HepG2 (cell line): ENCODE results near the gene FLYWCH1. TPM values are rescaled to one million over a fixed set of nuclear protein-coding genes. Genes with fewer than 3 reads are reported as not detected.
A peak's percentile ranks its signal among the peaks of the same experiment; 100 is the strongest.

Experiments used
- ATAC-seq: fragments of 200-7000 bp; cut with Tn5 transposase; 3 replicates; pipeline ENCODE4 v1.9.1; 2020; ENCODE audit warnings: mild to moderate bottlenecking, moderate library complexity
- BruUV-seq: library from RNA; stranded (reverse); fragments of 400-500 nt; replicated peaks from 2 replicates; lab custom pipeline; 2021; lab: Mats Ljungman, UMichigan
- CTCF ChIA-PET: fragments of 300-600 bp; formaldehyde crosslinking; extraction: SDS; loops from one replicate; lab custom pipeline; 2021; ENCODE audit warnings: low total read pairs, inconsistent platforms, low intra/inter-chr PET ratio; lab: Yijun Ruan, JAX
- POLR2A ChIA-PET: fragments of 350-600 bp; sonication (Branson Sonifier 250); formaldehyde crosslinking; loops from one replicate; lab custom pipeline; 2020; ENCODE audit warnings: antibody characterized with exemption, inconsistent platforms; lab: Yijun Ruan, JAX
- DNase-seq: peaks from one replicate; pipeline ENCODE4 v3.0.0-alpha.2; 2015; ENCODE audit warnings: low spot score
- FAIRE-seq: peaks from 3 replicates; lab custom pipeline; 2011; peaks lifted over from hg19 to GRCh38; lab: Jason Lieb, UNC
- H2AFZ ChIP-seq: one replicate; pipeline ENCODE4 v1.6.1; 2011; ENCODE audit warnings: low read length, inconsistent platforms
- H3K27ac ChIP-seq: fragments of 300-600 bp; 3 replicates; pipeline ENCODE4 v1.8.0; 2011; ENCODE audit warnings: mixed run types, mild to moderate bottlenecking, mixed read lengths, low read length, inconsistent platforms; ENCODE audit not compliant: insufficient read depth; ENCODE audit errors: extremely low read length
- H3K27me3 ChIP-seq, 2 experiments: fragments of 200-600 bp in 1 of 2; 2 replicates in 1 of 2; 3 replicates in 1 of 2; pipeline versions ENCODE4 v1.6.0 to v1.8.0; 2011; ENCODE audit warnings: low read length in 2 of 2, mild to moderate bottlenecking in 2 of 2, moderate library complexity in 2 of 2, inconsistent platforms in 1 of 2; ENCODE audit not compliant: insufficient read depth in 2 of 2, control insufficient read depth in 1 of 2
- H3K36me3 ChIP-seq, 2 experiments: fragments of 200-600 bp in 1 of 2; replicated peaks in 1 of 2; 2 replicates in 1 of 2; 3 replicates in 1 of 2; pipeline versions ENCODE4 v1.5.1 to v1.8.0; 2011; ENCODE audit warnings: low read length in 2 of 2, inconsistent platforms in 1 of 2; ENCODE audit not compliant: insufficient read depth in 2 of 2, control insufficient read depth in 1 of 2
- H3K4me1 ChIP-seq: 2 replicates; pipeline ENCODE4 v1.5.1; 2012; ENCODE audit warnings: low read length, inconsistent platforms; ENCODE audit not compliant: insufficient read depth
- H3K4me2 ChIP-seq: 2 replicates; pipeline ENCODE4 v1.6.0; 2011; ENCODE audit warnings: low read depth, low read length, inconsistent platforms
- H3K4me3 ChIP-seq, 3 experiments: fragments of 200-600 bp in 1 of 3; sonication (generic), shearing (Covaris generic) in 1 of 3; replicated peaks in 1 of 3; 2 replicates each; pipeline ENCODE4 v1.5.1; 2011 to 2016; ENCODE audit warnings: low read length in 3 of 3, inconsistent platforms in 2 of 3, low read depth in 2 of 3, mild to moderate bottlenecking in 2 of 3, control low read depth in 1 of 3, mixed read lengths in 1 of 3; ENCODE audit not compliant: insufficient read depth in 1 of 3
- H3K79me2 ChIP-seq: one replicate; pipeline ENCODE4 v1.6.1; 2011; ENCODE audit warnings: low read length, inconsistent platforms; ENCODE audit not compliant: insufficient read depth
- H3K9ac ChIP-seq: 2 replicates; pipeline ENCODE4 v1.6.0; 2011; ENCODE audit warnings: mild to moderate bottlenecking, low read depth, low read length, inconsistent platforms; ENCODE audit not compliant: insufficient read depth
- H3K9me3 ChIP-seq: 2 replicates; pipeline ENCODE4 v1.5.1; 2012; ENCODE audit warnings: mild to moderate bottlenecking, low read length
- H4K20me1 ChIP-seq: 2 replicates; pipeline ENCODE4 v1.6.0; 2011; ENCODE audit warnings: inconsistent platforms, mild to moderate bottlenecking, low read length, moderate library complexity; ENCODE audit not compliant: insufficient read depth
- AGO2 ChIP-seq: fragments of 200-400 bp; formaldehyde crosslinking; optimal IDR thresholded peaks from 2 replicates; pipeline ENCODE3; 2017; ENCODE audit warnings: mild to moderate bottlenecking, low read depth, low read length, moderate library complexity
- ATF1 ChIP-seq: IDR thresholded peaks from 2 replicates; pipeline ENCODE4 v1.6.1; 2016; ENCODE audit warnings: mild to moderate bottlenecking, control low read depth
- CREB1 ChIP-seq, 2 experiments: fragments of 450-650 bp in 1 of 2; IDR thresholded peaks; 2 replicates each; pipeline ENCODE4 v1.6.1; 2016 to 2017; ENCODE audit warnings: control low read depth in 1 of 2, mild to moderate bottlenecking in 1 of 2, missing compliant biosample characterization in 1 of 2, missing genetic modification characterization in 1 of 2
- MED1 ChIP-seq: sonication (generic); formaldehyde crosslinking; IDR thresholded peaks from 2 replicates; pipeline ENCODE4 v1.4.0; 2020; ENCODE audit warnings: missing genetic modification reagents
- NCOA1 ChIP-seq: sonication (generic); formaldehyde crosslinking; IDR thresholded peaks from 2 replicates; pipeline ENCODE4 v1.9.0; 2021; ENCODE audit warnings: missing genetic modification reagents
- RFX1 ChIP-seq: fragments of 450-650 bp; IDR thresholded peaks from 2 replicates; pipeline ENCODE4 v1.6.1; 2017
- RORA ChIP-seq: sonication (generic); formaldehyde crosslinking; IDR thresholded peaks from 2 replicates; pipeline ENCODE4 v1.5.0; 2020; ENCODE audit warnings: mild to moderate bottlenecking, missing genetic modification reagents, moderate library complexity
- SALL1 ChIP-seq: sonication (generic); formaldehyde crosslinking; IDR thresholded peaks from 2 replicates; pipeline ENCODE4 v1.8.0; 2022; ENCODE audit warnings: mild to moderate bottlenecking, missing genetic modification reagents
- ZNF337 ChIP-seq: sonication (generic); formaldehyde crosslinking; IDR thresholded peaks from 2 replicates; pipeline ENCODE4 v1.5.1; 2020; ENCODE audit warnings: missing genetic modification reagents, low read depth, mild to moderate bottlenecking, borderline replicate concordance
- WGBS: methylation state at CpG from one replicate; pipeline ENCODE4 v1.1.6; 2017; ENCODE audit warnings: low lambda C conversion rate; 5-methylcytosine and 5-hydroxymethylcytosine counted together
- in situ Hi-C: cut with HindIII; loops from 2 replicates; pipeline ENCODE4 v1.10.0; 2017; ENCODE audit warnings: low pct_unique_long_range_greater_than_20kb; ENCODE audit not compliant: extremely low pct_ligation_motif_present
- intact Hi-C: fragments of 100-400 bp; cut with micrococcal nuclease; formaldehyde crosslinking; loops from one replicate; pipeline ENCODE4 v1.10.0; 2022; ENCODE audit not compliant: unreplicated experiment
- polyA plus RNA-seq, 8 experiments: library from polyadenylated mRNA; depleted of rRNA in 3 of 8; stranded (reverse) in 7 of 8; unstranded in 1 of 8; fragments of >200 nt; fragmentation: Illumina TruSeq in 4 of 8; extraction: Trizol in 4 of 8; gene quantifications; 2 replicates each; pipeline versions ENCODE4 v1.2.1 to v1.2.3, GENCODE V29; 2011 to 2016; ENCODE audit warnings: low read depth in 4 of 8, missing spikeins in 1 of 8, mixed read lengths in 1 of 8; ENCODE audit not compliant: insufficient read depth in 1 of 8
- total RNA-seq, 5 experiments: library from RNA; depleted of rRNA; stranded (reverse); fragments of >200 nt; fragmentation: Illumina TruSeq; extraction: Trizol; gene quantifications; 2 replicates each; pipeline ENCODE4 v1.2.3, GENCODE V29; 2016; ENCODE audit warnings: low read depth in 1 of 5
- TF ChIP-seq, protein P1 (sequence below): sonication (generic); formaldehyde crosslinking; conservative IDR thresholded peaks from 2 replicates; pipeline ENCODE4 v1.4.0; 2020; ENCODE audit warnings: mild to moderate bottlenecking, missing genetic modification reagents, moderate library complexity
- TF ChIP-seq, protein P2 (sequence below): sonication (generic); formaldehyde crosslinking; IDR thresholded peaks from 2 replicates; pipeline ENCODE4 v1.5.0; 2020; ENCODE audit warnings: missing genetic modification reagents
- TF ChIP-seq, protein P3 (sequence below): sonication (generic); formaldehyde crosslinking; IDR thresholded peaks from 2 replicates; pipeline ENCODE4 v1.5.0; 2020; ENCODE audit warnings: mild to moderate bottlenecking, missing genetic modification reagents, borderline replicate concordance
- TF ChIP-seq, protein P4 (sequence below): fragments of 450-650 bp; IDR thresholded peaks from 2 replicates; pipeline ENCODE4 v1.6.1; 2017

The FLYWCH1 gene
- total and polyA plus RNA-seq, 2 of the 13 experiments (the other 11 are each of a cell fraction or from before 2014, with no cell fraction given) = 7.3 to 12.4 TPM

DNA sequence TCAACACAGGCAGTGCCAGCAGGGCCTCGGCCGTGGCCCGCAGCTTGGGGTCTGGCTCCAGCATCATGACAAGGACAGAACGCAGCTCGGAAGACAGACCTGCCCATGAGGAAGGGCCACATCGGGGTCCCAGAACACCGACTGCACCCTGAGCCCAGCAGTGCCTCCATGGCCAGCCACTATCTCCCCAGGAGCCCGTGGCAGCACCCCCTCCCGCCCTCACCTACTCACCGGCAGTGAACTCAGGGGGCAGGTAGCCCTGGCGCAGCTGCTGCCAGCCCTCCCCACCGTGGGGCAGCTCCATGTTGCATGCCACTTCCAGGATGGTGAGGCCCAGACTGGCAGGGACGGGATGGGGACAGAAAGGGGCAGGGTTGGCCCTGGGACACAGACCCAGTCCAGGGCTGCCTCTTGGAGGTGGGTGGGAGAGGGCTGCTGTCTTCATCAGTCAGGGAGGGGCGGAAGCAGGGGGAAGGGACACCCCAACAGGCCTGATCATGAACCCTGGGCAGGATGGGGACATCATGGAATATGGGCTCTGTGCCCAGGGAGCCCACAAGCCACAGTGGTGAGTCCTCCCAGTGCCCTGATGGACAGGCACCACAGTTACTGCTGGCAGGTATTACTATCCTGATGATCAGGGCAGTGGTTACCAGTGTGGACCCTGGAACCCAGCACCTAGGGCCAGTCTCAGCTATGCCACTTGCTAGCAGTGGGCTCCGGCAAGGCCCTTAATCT is 62.8 kb downstream of the FLYWCH1 start:
- ATAC-seq (no peak), DNase-seq (no peak), FAIRE-seq (no peak)
- peaks cover 2 to 18% of the 10 kb centered on the region in 2 experiments; a peak in 3 of 5 replicates for H3K36me3 ChIP-seq
- no peak overlapping the region for H3K4me2 ChIP-seq
- WGBS = 98% methylated on average over 6 of the region's 15 CpGs
- in situ Hi-C loops = no loop called here
- H2AFZ ChIP-seq = no peak overlapping the region
- peaks cover 13% of the 10 kb centered on the region for H3K79me2 ChIP-seq
- H3K27ac ChIP-seq = no peak overlapping the region
- H3K4me3 ChIP-seq = no peak overlapping the region
- H4K20me1 ChIP-seq = no peaks in the 10 kb centered on the region
- intact Hi-C loops = no loop called here
- H3K27me3 ChIP-seq = no peaks in the 10 kb centered on the region; a peak in 1 of 5 replicates
- no TSS peak for BruUV-seq
- H3K9me3 ChIP-seq = no peaks in the 10 kb centered on the region
- POLR2A ChIA-PET = interaction anchor here (0.8 kb wide), 1 partner anchor 47 kb away, joined by 4 read pairs; no protein-coding TSS in a partner anchor
- CTCF ChIA-PET = no interaction called here
- no peak overlapping the region for H3K9ac ChIP-seq
- peaks cover 10% of the 10 kb centered on the region for H3K4me1 ChIP-seq
- TF ChIP-seq NCOA1 (CRISPR knock-in tag) (no peak), RORA (CRISPR knock-in tag) (no peak), ZNF337 (CRISPR knock-in tag) (no peak), AGO2 (peak; percentile 54), SALL1 (no peak), RFX1 (no peak), ATF1 (CRISPR knock-in tag) (no peak), CREB1 (IDR thresholded peaks at IDR 0.05) (no peak), CREB1 (CRISPR knock-in tag; IDR thresholded peaks at IDR 0.05) (no peak), MED1 (no peak)
- TF ChIP-seq, protein P1, sequence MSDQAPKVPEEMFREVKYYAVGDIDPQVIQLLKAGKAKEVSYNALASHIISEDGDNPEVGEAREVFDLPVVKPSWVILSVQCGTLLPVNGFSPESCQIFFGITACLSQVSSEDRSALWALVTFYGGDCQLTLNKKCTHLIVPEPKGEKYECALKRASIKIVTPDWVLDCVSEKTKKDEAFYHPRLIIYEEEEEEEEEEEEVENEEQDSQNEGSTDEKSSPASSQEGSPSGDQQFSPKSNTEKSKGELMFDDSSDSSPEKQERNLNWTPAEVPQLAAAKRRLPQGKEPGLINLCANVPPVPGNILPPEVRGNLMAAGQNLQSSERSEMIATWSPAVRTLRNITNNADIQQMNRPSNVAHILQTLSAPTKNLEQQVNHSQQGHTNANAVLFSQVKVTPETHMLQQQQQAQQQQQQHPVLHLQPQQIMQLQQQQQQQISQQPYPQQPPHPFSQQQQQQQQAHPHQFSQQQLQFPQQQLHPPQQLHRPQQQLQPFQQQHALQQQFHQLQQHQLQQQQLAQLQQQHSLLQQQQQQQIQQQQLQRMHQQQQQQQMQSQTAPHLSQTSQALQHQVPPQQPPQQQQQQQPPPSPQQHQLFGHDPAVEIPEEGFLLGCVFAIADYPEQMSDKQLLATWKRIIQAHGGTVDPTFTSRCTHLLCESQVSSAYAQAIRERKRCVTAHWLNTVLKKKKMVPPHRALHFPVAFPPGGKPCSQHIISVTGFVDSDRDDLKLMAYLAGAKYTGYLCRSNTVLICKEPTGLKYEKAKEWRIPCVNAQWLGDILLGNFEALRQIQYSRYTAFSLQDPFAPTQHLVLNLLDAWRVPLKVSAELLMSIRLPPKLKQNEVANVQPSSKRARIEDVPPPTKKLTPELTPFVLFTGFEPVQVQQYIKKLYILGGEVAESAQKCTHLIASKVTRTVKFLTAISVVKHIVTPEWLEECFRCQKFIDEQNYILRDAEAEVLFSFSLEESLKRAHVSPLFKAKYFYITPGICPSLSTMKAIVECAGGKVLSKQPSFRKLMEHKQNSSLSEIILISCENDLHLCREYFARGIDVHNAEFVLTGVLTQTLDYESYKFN = no peak
- TF ChIP-seq, protein P2, sequence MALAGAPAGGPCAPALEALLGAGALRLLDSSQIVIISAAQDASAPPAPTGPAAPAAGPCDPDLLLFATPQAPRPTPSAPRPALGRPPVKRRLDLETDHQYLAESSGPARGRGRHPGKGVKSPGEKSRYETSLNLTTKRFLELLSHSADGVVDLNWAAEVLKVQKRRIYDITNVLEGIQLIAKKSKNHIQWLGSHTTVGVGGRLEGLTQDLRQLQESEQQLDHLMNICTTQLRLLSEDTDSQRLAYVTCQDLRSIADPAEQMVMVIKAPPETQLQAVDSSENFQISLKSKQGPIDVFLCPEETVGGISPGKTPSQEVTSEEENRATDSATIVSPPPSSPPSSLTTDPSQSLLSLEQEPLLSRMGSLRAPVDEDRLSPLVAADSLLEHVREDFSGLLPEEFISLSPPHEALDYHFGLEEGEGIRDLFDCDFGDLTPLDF (CRISPR knock-in tag) = no peak
- TF ChIP-seq, protein P3, sequence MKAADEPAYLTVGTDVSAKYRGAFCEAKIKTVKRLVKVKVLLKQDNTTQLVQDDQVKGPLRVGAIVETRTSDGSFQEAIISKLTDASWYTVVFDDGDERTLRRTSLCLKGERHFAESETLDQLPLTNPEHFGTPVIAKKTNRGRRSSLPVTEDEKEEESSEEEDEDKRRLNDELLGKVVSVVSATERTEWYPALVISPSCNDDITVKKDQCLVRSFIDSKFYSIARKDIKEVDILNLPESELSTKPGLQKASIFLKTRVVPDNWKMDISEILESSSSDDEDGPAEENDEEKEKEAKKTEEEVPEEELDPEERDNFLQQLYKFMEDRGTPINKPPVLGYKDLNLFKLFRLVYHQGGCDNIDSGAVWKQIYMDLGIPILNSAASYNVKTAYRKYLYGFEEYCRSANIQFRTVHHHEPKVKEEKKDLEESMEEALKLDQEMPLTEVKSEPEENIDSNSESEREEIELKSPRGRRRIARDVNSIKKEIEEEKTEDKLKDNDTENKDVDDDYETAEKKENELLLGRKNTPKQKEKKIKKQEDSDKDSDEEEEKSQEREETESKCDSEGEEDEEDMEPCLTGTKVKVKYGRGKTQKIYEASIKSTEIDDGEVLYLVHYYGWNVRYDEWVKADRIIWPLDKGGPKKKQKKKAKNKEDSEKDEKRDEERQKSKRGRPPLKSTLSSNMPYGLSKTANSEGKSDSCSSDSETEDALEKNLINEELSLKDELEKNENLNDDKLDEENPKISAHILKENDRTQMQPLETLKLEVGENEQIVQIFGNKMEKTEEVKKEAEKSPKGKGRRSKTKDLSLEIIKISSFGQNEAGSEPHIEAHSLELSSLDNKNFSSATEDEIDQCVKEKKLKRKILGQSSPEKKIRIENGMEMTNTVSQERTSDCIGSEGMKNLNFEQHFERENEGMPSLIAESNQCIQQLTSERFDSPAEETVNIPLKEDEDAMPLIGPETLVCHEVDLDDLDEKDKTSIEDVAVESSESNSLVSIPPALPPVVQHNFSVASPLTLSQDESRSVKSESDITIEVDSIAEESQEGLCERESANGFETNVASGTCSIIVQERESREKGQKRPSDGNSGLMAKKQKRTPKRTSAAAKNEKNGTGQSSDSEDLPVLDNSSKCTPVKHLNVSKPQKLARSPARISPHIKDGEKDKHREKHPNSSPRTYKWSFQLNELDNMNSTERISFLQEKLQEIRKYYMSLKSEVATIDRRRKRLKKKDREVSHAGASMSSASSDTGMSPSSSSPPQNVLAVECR (CRISPR knock-in tag) = 0 out of 2 replicates have a peak, but pooled peaks have one; percentile 16
- TF ChIP-seq, protein P4, sequence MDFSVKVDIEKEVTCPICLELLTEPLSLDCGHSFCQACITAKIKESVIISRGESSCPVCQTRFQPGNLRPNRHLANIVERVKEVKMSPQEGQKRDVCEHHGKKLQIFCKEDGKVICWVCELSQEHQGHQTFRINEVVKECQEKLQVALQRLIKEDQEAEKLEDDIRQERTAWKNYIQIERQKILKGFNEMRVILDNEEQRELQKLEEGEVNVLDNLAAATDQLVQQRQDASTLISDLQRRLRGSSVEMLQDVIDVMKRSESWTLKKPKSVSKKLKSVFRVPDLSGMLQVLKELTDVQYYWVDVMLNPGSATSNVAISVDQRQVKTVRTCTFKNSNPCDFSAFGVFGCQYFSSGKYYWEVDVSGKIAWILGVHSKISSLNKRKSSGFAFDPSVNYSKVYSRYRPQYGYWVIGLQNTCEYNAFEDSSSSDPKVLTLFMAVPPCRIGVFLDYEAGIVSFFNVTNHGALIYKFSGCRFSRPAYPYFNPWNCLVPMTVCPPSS = no peak
